ENCODE data around the gene PHETA1. TPM values are rescaled to one million over a fixed set of nuclear protein-coding genes. Genes with fewer than 3 reads are reported as not detected.

Gene PHETA1, protein sequence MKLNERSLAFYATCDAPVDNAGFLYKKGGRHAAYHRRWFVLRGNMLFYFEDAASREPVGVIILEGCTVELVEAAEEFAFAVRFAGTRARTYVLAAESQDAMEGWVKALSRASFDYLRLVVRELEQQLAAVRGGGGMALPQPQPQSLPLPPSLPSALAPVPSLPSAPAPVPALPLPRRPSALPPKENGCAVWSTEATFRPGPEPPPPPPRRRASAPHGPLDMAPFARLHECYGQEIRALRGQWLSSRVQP
- 1.3 TPM for polyA plus RNA-seq (2012; ENCODE audit: missing spikeins)

- peak; percentile 83 for FAIRE-seq
- TF ChIP-seq POLR2A (IDR thresholded peaks at IDR 0.05; ENCODE audit: low read depth, low read length): no peak; the same call in 1 of the 2 replicates
- TF ChIP-seq TAF1 (IDR thresholded peaks at IDR 0.05; ENCODE audit: borderline replicate concordance, low read depth, low read length): no peak
- peak; percentile 92 for DNase-seq (ENCODE audit: insufficient read length)
Measured at GRCh38 chr12:111368788-111369495, at the start of gene PHETA1. Gene PHETA1 (minus strand): TSS chr12:111369095. CDS start chr12:111363427, 5,668 bp downstream.

GRCh38 chr12:111418594-111418880, 49.6 kb upstream of the PHETA1 start:
- FAIRE-seq: no peak
- TF ChIP-seq TAF1 (IDR thresholded peaks at IDR 0.05; ENCODE audit: borderline replicate concordance, low read depth, low read length) (no peak), POLR2AphosphoS5 (IDR thresholded peaks at IDR 0.05; ENCODE audit: low read depth, low read length) (no peak), POLR2A (IDR thresholded peaks at IDR 0.05; ENCODE audit: low read depth, low read length) (no peak)
- DNase-seq (ENCODE audit: insufficient read length): no peak

GRCh38 chr12:111417784-111418593, 49.1 kb upstream of the PHETA1 start:
- DNase-seq (ENCODE audit: insufficient read length) (no peak), FAIRE-seq (no peak)
- TF ChIP-seq TAF1 (IDR thresholded peaks at IDR 0.05; ENCODE audit: borderline replicate concordance, low read depth, low read length) (no peak), POLR2AphosphoS5 (IDR thresholded peaks at IDR 0.05; ENCODE audit: low read depth, low read length) (no peak), POLR2A (IDR thresholded peaks at IDR 0.05; ENCODE audit: low read depth, low read length) (no peak)

- no peak for DNase-seq (ENCODE audit: insufficient read length)
- TF ChIP-seq POLR2AphosphoS5 (IDR thresholded peaks at IDR 0.05; ENCODE audit: low read depth, low read length): no peak
- no peak for TF ChIP-seq TAF1 (IDR thresholded peaks at IDR 0.05; ENCODE audit: borderline replicate concordance, low read depth, low read length)
- TF ChIP-seq POLR2A (IDR thresholded peaks at IDR 0.05; ENCODE audit: low read depth, low read length): no peak
- no peak for FAIRE-seq
Measured at GRCh38 chr12:111417290-111417689, 48.4 kb upstream of the PHETA1 start.

GRCh38 chr12:111414711-111415252, 45.9 kb upstream of the PHETA1 start:
- no peak for FAIRE-seq
- TF ChIP-seq POLR2A (IDR thresholded peaks at IDR 0.05; ENCODE audit: low read depth, low read length) (no peak), POLR2AphosphoS5 (IDR thresholded peaks at IDR 0.05; ENCODE audit: low read depth, low read length) (no peak), TAF1 (IDR thresholded peaks at IDR 0.05; ENCODE audit: borderline replicate concordance, low read depth, low read length) (no peak)

DNA sequence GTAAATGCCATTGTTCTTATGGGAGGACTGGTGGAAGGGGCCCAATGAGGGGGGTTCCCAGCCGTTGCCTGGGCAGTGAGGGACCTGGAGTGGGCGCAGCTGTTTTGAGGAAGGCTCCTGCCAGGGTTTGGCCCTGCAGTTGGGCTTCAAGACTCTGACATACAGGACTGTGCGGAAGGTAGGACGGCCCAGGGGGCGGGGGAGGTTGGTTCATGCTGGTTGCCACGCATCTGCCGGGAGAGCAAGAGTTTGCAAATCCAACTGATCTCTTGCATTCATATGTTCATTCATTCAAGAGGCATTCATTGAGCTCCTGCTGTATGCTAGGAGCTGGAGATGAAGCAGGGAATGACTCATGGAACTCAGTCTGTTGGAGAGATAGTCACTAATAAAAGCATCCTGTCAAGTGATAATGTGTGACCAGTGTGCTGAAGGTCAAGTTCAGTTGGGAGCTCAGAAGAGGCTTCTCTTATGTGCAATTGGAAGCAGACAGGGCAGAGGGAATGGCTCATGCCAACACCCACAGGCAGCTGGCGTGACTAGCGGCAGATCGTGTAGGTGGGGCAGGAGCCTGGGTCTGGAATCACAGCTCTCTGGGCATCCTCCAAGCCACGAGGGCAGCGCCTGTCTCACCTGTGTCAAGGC, 44.7 kb upstream of the PHETA1 start:
- TF ChIP-seq TAF1 (IDR thresholded peaks at IDR 0.05; ENCODE audit: borderline replicate concordance, low read depth, low read length): no peak
- no peak for TF ChIP-seq POLR2AphosphoS5 (IDR thresholded peaks at IDR 0.05; ENCODE audit: low read depth, low read length)
- FAIRE-seq: no peak
- no peak for DNase-seq (ENCODE audit: insufficient read length)

More at GRCh38 chr12:111414711-111415252, 45.9 kb upstream of the PHETA1 start:
- DNase-seq (ENCODE audit: insufficient read length): no peak

DNA sequence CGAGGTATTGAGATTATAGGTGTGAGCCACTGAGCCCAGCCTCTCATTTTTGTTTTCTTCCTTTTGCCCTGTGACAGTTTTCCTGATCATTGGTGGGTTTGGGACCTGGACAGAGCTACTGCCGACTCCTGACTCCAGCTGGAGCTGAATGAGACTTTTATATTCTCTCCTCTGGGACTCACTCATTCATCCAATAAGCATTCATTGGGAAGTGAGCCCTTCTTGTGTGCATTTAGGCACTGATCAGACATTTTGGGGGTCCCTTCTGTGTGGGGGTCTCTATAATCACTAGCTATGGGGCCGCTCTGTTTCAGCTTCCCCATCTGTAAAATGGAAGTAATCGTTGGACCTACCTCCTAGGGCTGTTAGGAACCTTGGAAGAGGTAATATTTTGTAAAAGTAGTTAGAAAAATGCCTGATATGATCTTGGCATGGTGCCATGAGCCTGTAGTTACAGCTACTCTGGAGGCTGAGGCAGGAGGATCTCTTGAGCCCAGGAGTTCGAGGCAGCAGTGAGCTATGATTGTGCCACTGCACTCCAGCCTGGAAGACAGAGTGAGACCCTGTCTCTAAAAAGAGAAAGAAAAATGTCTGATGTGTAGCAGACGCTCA, 44.0 kb upstream of the PHETA1 start:
- FAIRE-seq (no peak), DNase-seq (ENCODE audit: insufficient read length) (no peak)

DNA sequence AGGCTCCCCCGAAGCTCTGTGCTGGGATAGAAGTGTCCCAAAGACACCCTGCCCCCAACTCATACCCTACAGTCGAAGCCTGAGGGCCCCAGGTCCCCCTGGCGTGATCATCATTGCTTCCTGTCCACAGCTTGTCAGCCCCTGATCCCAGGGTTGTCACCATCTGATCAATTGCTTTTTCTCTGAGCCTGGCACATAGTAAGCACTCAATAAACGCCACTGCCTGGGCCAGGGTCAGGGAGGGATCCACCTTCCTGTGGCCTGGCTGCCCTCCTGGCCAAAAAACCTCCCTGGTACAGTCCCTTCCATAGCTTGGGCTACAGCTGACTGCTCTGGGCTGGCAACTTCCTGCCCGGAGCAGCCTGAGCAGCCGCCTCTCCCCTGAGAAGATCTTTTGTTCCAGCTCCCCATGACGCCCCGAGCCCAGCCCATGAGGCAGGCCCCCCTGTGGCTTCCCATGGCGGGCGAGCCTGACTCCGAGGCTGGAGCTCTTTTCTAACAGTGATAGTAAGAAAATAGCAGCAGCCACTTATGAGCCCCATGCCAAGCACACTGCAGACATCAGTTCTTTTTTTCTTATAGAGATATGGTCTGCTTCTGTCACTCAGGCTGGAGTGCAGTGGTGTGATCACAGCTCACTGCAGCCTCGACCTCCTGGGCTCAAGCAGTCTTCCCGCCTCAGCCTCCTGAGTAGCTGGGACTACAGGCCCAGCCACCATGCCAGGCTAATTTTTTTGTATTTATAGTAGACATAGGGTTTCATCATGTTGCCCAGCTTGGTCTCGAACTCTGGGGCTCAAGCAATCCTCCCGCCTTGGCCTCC, 43.3 kb upstream of the PHETA1 start:
- FAIRE-seq (no peak), DNase-seq (ENCODE audit: insufficient read length) (no peak)
- TF ChIP-seq POLR2A (IDR thresholded peaks at IDR 0.05; ENCODE audit: low read depth, low read length): no peak
- TF ChIP-seq TAF1 (IDR thresholded peaks at IDR 0.05; ENCODE audit: borderline replicate concordance, low read depth, low read length): no peak
- no peak for TF ChIP-seq POLR2AphosphoS5 (IDR thresholded peaks at IDR 0.05; ENCODE audit: low read depth, low read length)

More for the DNA sequence above, 44.0 kb upstream of the PHETA1 start:
- no peak for TF ChIP-seq POLR2AphosphoS5 (IDR thresholded peaks at IDR 0.05; ENCODE audit: low read depth, low read length)
- TF ChIP-seq TAF1 (IDR thresholded peaks at IDR 0.05; ENCODE audit: borderline replicate concordance, low read depth, low read length): no peak

DNA sequence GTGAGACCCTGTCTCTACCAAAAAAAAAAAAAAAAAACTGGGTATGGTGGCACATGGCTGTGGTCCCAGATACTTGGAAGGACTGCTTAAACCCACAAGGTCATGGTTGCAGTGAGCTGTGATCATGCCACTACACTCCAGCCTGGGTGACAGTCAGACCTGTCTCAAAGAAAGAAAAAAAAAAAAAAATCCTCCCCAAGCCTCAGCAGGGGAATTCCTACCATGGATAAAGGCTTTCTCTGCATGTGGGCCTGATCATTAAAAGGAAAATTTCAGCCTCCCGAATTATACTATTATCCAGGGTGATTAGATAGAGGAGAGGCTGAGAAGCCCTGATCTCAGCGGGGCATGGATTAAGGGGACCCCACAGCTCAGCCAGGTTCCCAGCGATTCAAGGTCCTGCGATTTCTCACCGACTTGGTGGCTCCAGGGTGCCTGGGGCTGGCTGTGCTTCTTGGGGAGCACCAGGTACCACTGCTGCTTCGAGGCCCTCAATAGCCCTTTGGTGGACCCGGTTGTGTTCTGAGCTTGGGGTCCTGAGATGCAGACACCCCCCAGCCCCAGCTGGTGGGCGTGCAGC, 42.4 kb upstream of the PHETA1 start:
- FAIRE-seq (no peak), DNase-seq (ENCODE audit: insufficient read length) (no peak)
- TF ChIP-seq POLR2A (IDR thresholded peaks at IDR 0.05; ENCODE audit: low read depth, low read length) (no peak), TAF1 (IDR thresholded peaks at IDR 0.05; ENCODE audit: borderline replicate concordance, low read depth, low read length) (no peak), POLR2AphosphoS5 (IDR thresholded peaks at IDR 0.05; ENCODE audit: low read depth, low read length) (no peak)
